Peyer's patch (tissue), 4 donors: Measurements from ENCODE around the gene DOCK9.
"Not testable (repeated sequence)": the region's sequence is repeated elsewhere in the genome, so short reads cannot be mapped to it uniquely, and the experiment has no call there.

Experiments used
- POLR2A ChIP-seq, 2 donors: fragments of 450-650 bp; IDR thresholded peaks; one replicate each; pipeline ENCODE4 v1.5.1; 2017; ENCODE audit warnings: antibody characterized with exemption in 2 of 2, mild to moderate bottlenecking in 2 of 2, moderate library complexity in 2 of 2
- TF ChIP-seq, protein P1 (sequence below), 6 experiments: fragments of 450-650 bp in 4 of 6; fragments of 200-600 bp in 2 of 6; sonication (generic) in 1 of 6; IDR thresholded peaks; one replicate each; pipeline ENCODE4 v1.5.1; 2017 to 2019; ENCODE audit warnings: antibody characterized with exemption in 6 of 6, mild to moderate bottlenecking in 3 of 6, moderate library complexity in 1 of 6

- not testable (repeated sequence) for TF ChIP-seq POLR2A (IDR thresholded peaks at IDR 0.05)
- TF ChIP-seq, protein P1, sequence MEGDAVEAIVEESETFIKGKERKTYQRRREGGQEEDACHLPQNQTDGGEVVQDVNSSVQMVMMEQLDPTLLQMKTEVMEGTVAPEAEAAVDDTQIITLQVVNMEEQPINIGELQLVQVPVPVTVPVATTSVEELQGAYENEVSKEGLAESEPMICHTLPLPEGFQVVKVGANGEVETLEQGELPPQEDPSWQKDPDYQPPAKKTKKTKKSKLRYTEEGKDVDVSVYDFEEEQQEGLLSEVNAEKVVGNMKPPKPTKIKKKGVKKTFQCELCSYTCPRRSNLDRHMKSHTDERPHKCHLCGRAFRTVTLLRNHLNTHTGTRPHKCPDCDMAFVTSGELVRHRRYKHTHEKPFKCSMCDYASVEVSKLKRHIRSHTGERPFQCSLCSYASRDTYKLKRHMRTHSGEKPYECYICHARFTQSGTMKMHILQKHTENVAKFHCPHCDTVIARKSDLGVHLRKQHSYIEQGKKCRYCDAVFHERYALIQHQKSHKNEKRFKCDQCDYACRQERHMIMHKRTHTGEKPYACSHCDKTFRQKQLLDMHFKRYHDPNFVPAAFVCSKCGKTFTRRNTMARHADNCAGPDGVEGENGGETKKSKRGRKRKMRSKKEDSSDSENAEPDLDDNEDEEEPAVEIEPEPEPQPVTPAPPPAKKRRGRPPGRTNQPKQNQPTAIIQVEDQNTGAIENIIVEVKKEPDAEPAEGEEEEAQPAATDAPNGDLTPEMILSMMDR (IDR thresholded peaks at IDR 0.05): not testable (repeated sequence)
Observed at GRCh38 chr13:98894814-98895213, 83.0 kb downstream of the DOCK9 start.
